ENCODE data around the gene CTSS.
A peak's percentile ranks its signal among the peaks of the same experiment; 100 is the strongest.
"Not testable (repeated sequence)": the region's sequence is repeated elsewhere in the genome, so short reads cannot be mapped to it uniquely, and the experiment has no call there.

The CTSS gene

DNA sequence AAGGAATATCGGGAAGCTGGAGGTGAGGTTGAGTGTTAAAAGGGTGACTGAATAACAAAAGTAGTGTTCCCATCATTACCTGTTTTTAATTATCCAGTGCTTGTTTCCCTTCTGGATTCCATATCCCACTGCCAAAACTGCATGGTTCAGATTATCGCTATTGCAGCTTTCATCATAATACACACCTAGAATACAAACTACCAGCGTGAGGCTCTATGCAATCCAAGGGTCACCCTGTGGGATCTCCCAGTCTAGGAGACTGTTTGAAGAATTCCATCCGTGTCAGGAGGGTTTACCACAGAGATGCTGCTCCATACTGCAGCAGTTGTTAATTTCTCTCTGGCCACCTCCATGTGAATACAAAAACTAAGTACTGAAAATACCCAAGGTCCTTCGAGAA, 33.5 kb upstream of the CTSS start:
- no peaks in the 10 kb centered on the region for H3K27me3 ChIP-seq (ENCODE audit: control insufficient read depth in 1 of 2, insufficient read depth in 2 of 2, low read length in 2 of 2)
- no peaks in the 10 kb centered on the region for H3K4me1 ChIP-seq (ENCODE audit: control insufficient read depth in 1 of 2, insufficient read depth in 2 of 2, low read length in 2 of 2)
- H3K27ac ChIP-seq (ENCODE audit: low read depth, low read length), result no peak overlapping the region
- H3K9ac ChIP-seq (ENCODE audit: low read depth in 1 of 2, low read length in 2 of 2), result no peak overlapping the region
- H3K9me3 ChIP-seq (ENCODE audit: control insufficient read depth in 1 of 2, low read length in 2 of 2), result no peaks in the 10 kb centered on the region
- H3K36me3 ChIP-seq (ENCODE audit: control insufficient read depth in 1 of 2, insufficient read depth in 2 of 2, low read length in 2 of 2), result peaks cover 0 to 23% of the 10 kb centered on the region in 2 donors
- H3K4me3 ChIP-seq (ENCODE audit: low read depth in 1 of 2, low read length in 2 of 2), result no peak overlapping the region

DNA sequence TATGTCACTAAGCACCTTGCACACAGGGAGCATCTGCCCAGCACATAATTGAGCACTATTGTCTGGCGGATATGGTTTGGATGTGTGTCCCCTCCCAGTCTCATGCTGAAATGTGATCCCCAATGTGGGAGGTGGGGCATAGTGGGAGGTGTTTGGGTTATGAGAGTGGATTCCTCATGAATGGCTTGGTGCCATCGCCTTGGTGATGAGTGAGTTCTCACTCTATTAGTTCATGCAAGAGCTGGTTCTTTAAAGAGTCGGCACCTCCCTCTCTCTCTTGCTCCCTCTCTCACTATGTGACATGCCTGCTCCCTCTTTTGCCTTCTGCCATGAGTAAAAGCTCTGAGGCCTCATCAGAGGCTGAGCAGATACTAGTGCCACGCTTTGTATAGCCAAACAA, 32.9 kb upstream of the CTSS start:
- no peaks in the 10 kb centered on the region for H3K9me3 ChIP-seq (ENCODE audit: control insufficient read depth in 1 of 2, low read length in 2 of 2)
- peaks cover 0 to 23% of the 10 kb centered on the region in 2 donors for H3K36me3 ChIP-seq (ENCODE audit: control insufficient read depth in 1 of 2, insufficient read depth in 2 of 2, low read length in 2 of 2)
- no peak overlapping the region for H3K27ac ChIP-seq (ENCODE audit: low read depth, low read length)
- H3K4me3 ChIP-seq (ENCODE audit: low read depth in 1 of 2, low read length in 2 of 2), result no peak overlapping the region
- H3K9ac ChIP-seq (ENCODE audit: low read depth in 1 of 2, low read length in 2 of 2), result no peak overlapping the region
- no peaks in the 10 kb centered on the region for H3K27me3 ChIP-seq (ENCODE audit: control insufficient read depth in 1 of 2, insufficient read depth in 2 of 2, low read length in 2 of 2)
- no peaks in the 10 kb centered on the region for H3K4me1 ChIP-seq (ENCODE audit: control insufficient read depth in 1 of 2, insufficient read depth in 2 of 2, low read length in 2 of 2)

DNA sequence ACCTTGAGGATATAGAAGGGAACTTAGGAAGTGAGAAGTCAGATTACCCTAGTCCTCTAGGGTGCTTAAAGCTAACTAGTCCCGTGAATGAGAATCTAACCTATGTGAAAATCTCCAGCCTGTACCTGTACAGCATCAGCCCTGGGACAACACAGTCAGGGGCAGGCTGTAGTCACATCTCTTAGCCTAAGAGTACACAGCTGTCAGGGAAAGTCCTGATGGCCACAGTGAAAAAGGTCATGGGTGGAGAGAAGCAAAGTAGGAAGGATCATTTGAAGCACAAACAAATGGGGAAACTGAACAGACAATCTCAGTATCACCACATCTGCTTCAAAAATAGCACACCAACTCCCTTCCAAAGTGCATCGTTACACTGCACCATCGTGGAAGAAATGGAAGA, 30.8 kb upstream of the CTSS start:
- H3K27ac ChIP-seq (ENCODE audit: low read depth, low read length), result no peak overlapping the region
- H3K9me3 ChIP-seq (ENCODE audit: control insufficient read depth in 1 of 2, low read length in 2 of 2), result no peaks in the 10 kb centered on the region
- no peaks in the 10 kb centered on the region for H3K27me3 ChIP-seq (ENCODE audit: control insufficient read depth in 1 of 2, insufficient read depth in 2 of 2, low read length in 2 of 2)
- H3K4me3 ChIP-seq (ENCODE audit: low read depth in 1 of 2, low read length in 2 of 2), result no peak overlapping the region
- H3K9ac ChIP-seq (ENCODE audit: low read depth in 1 of 2, low read length in 2 of 2), result no peak overlapping the region
- no peaks in the 10 kb centered on the region for H3K4me1 ChIP-seq (ENCODE audit: control insufficient read depth in 1 of 2, insufficient read depth in 2 of 2, low read length in 2 of 2)
- H3K36me3 ChIP-seq (ENCODE audit: control insufficient read depth in 1 of 2, insufficient read depth in 2 of 2, low read length in 2 of 2), result peaks cover 0 to 23% of the 10 kb centered on the region in 2 donors

DNA sequence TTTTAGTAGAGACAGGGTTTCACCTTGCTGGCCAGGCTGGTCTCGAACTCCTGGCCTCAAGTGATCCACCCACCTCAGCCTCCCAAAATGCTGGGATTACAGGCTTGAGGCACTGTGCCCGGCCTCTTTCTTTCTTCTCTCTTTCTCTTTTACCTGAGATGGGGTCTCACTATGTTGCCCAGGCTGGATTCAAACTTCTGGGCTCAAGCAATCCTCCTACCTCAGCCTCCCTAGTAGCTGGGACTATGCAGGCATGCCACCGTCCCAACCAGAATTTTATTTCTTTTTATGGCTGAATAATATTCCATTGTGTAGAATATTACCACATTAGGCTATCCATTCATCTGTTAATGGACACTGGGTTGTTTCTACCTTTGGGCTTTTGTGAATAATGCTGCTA, 28.2 kb upstream of the CTSS start:
- not testable (repeated sequence) for H3K27me3 ChIP-seq (ENCODE audit: control insufficient read depth in 1 of 2, insufficient read depth in 2 of 2, low read length in 2 of 2); H3K4me3 ChIP-seq (ENCODE audit: low read depth in 1 of 2, low read length in 2 of 2); H3K4me1 ChIP-seq (ENCODE audit: control insufficient read depth in 1 of 2, insufficient read depth in 2 of 2, low read length in 2 of 2); H3K9me3 ChIP-seq (ENCODE audit: control insufficient read depth in 1 of 2, low read length in 2 of 2); H3K9ac ChIP-seq (ENCODE audit: low read depth in 1 of 2, low read length in 2 of 2); H3K27ac ChIP-seq (ENCODE audit: low read depth, low read length)
- peaks cover 0 to 16% of the 10 kb centered on the region in 2 donors for H3K36me3 ChIP-seq (ENCODE audit: control insufficient read depth in 1 of 2, insufficient read depth in 2 of 2, low read length in 2 of 2)

DNA sequence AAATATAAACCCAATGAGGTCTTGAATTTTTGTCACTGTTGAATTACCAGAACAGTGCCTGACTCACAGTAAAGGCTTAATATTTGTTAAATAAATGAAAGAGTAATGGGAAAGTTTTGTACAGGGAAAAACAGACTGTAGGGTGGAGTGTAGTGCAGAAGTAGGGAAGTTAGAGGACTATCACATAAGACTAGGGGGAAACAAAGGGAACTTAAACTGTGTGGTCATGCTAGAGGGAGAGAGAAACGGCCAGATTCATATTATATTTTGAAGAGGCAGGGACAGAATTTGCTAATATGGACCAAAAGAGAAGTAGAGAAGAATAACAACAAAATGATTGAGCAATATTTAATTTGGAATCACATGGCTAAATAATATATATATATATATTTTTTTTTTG, 27.6 kb upstream of the CTSS start:
- Histone ChIP-seq H3K27me3 (ENCODE audit: control insufficient read depth in 1 of 2, insufficient read depth in 2 of 2, low read length in 2 of 2) (no peaks in the 10 kb centered on the region), H3K4me1 (ENCODE audit: control insufficient read depth in 1 of 2, insufficient read depth in 2 of 2, low read length in 2 of 2) (no peaks in the 10 kb centered on the region), H3K36me3 (ENCODE audit: control insufficient read depth in 1 of 2, insufficient read depth in 2 of 2, low read length in 2 of 2) (peaks cover 0 to 11% of the 10 kb centered on the region in 2 donors), H3K9ac (ENCODE audit: low read depth in 1 of 2, low read length in 2 of 2) (no peak overlapping the region), H3K9me3 (ENCODE audit: control insufficient read depth in 1 of 2, low read length in 2 of 2) (no peaks in the 10 kb centered on the region), H3K27ac (ENCODE audit: low read depth, low read length) (no peak overlapping the region), H3K4me3 (ENCODE audit: low read depth in 1 of 2, low read length in 2 of 2) (no peak overlapping the region)

DNA sequence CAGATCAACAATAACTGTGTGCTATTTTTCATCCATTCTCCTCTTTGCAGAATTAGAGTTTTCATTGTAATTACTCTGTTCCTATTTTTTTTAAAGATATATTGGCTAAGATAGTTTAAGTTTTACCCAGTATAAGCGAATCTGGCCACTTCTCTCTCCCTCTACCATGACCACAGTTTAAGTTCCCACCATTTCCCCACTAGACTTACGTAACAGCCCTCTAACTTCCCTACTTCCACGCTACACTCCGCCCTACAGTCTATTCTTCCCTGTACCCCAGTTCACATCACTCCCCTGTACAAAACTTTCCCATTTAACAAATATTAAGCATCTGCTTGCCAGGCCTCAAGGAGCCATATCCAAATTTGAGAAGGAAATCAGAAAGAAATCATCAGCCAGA, 26.0 kb upstream of the CTSS start:
- Histone ChIP-seq H3K4me3 (ENCODE audit: low read depth in 1 of 2, low read length in 2 of 2) (no peak overlapping the region), H3K9me3 (ENCODE audit: control insufficient read depth in 1 of 2, low read length in 2 of 2) (no peaks in the 10 kb centered on the region), H3K9ac (ENCODE audit: low read depth in 1 of 2, low read length in 2 of 2) (no peak overlapping the region), H3K4me1 (ENCODE audit: control insufficient read depth in 1 of 2, insufficient read depth in 2 of 2, low read length in 2 of 2) (no peaks in the 10 kb centered on the region), H3K27me3 (ENCODE audit: control insufficient read depth in 1 of 2, insufficient read depth in 2 of 2, low read length in 2 of 2) (no peaks in the 10 kb centered on the region), H3K27ac (ENCODE audit: low read depth, low read length) (no peak overlapping the region), H3K36me3 (ENCODE audit: control insufficient read depth in 1 of 2, insufficient read depth in 2 of 2, low read length in 2 of 2) (peaks cover 0 to 5% of the 10 kb centered on the region in 2 donors)

DNA sequence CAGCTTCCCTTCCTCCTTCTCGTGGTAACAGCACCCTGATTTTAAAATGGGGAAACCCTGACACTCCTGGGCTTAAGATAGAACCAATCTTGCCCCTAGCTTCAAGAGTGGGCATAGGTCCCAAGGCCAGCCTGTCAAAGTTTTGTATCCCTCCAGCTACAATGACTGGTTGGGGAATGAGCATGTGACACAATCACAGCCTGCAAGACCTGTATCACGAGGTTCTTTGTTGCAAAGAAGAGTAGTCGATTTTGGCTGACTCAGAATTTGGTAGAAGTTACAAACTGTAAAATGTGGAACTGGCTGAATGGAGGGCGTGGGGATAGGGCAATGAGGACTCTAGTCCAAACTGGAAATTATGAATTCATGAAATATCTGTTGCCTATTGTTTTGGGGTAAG, 23.8 kb upstream of the CTSS start:
- no peaks in the 10 kb centered on the region for H3K27me3 ChIP-seq (ENCODE audit: control insufficient read depth in 1 of 2, insufficient read depth in 2 of 2, low read length in 2 of 2)
- no peaks in the 10 kb centered on the region for H3K4me1 ChIP-seq (ENCODE audit: control insufficient read depth in 1 of 2, insufficient read depth in 2 of 2, low read length in 2 of 2)
- H3K9ac ChIP-seq (ENCODE audit: low read depth in 1 of 2, low read length in 2 of 2), result no peak overlapping the region
- H3K27ac ChIP-seq (ENCODE audit: low read depth, low read length), result no peak overlapping the region
- no peak overlapping the region for H3K4me3 ChIP-seq (ENCODE audit: low read depth in 1 of 2, low read length in 2 of 2)
- no peaks in the 10 kb centered on the region for H3K9me3 ChIP-seq (ENCODE audit: control insufficient read depth in 1 of 2, low read length in 2 of 2)
- no peaks in the 10 kb centered on the region for H3K36me3 ChIP-seq (ENCODE audit: control insufficient read depth in 1 of 2, insufficient read depth in 2 of 2, low read length in 2 of 2)

DNA sequence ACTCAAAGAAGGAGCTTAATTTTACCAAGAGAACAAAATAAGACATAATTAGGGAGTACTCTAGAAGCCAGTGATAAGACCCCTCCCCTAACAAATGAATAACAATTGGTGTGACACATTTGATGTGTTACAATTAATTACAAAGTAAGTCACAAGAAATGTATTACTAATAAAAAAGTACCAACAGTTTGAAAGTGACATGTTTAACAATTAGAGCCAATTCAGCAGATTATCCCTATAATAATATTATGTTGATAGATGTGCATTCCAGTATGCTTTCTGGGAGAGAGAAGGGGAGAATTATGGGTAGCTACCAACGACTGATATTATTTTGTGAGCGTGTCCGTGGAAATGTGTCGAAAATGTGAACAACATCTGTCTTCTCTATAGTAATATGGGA, 23.4 kb upstream of the CTSS start:
- Histone ChIP-seq H3K27ac (ENCODE audit: low read depth, low read length) (no peak overlapping the region), H3K9me3 (ENCODE audit: control insufficient read depth in 1 of 2, low read length in 2 of 2) (no peaks in the 10 kb centered on the region)

DNA sequence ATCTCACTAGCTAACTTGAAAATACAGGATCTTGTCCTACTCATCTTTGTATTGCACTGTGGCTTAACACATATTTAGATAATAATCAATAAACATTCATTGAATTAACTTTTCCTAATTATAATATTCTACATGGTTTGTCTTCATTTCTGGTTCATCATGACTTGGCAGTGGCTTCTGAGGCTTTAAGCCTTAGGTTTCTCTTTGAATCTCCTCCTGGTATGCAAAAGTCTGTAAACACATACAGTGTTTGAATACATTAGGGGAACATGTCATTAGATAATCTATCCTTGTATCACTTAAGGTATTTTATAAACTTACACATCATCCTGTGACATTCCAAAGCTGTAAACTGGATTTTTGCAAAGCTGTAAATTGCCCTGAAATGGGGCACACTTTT, 21.9 kb upstream of the CTSS start:
- Histone ChIP-seq H3K36me3 (ENCODE audit: control insufficient read depth in 1 of 2, insufficient read depth in 2 of 2, low read length in 2 of 2) (no peaks in the 10 kb centered on the region), H3K4me3 (ENCODE audit: low read depth in 1 of 2, low read length in 2 of 2) (peak overlapping the region; percentile 3 to 30), H3K27me3 (ENCODE audit: control insufficient read depth in 1 of 2, insufficient read depth in 2 of 2, low read length in 2 of 2) (no peaks in the 10 kb centered on the region), H3K9me3 (ENCODE audit: control insufficient read depth in 1 of 2, low read length in 2 of 2) (no peaks in the 10 kb centered on the region), H3K27ac (ENCODE audit: low read depth, low read length) (no peak overlapping the region), H3K4me1 (ENCODE audit: control insufficient read depth in 1 of 2, insufficient read depth in 2 of 2, low read length in 2 of 2) (no peaks in the 10 kb centered on the region), H3K9ac (ENCODE audit: low read depth in 1 of 2, low read length in 2 of 2) (no peak overlapping the region)

More for the DNA sequence above, 23.4 kb upstream of the CTSS start:
- Histone ChIP-seq H3K27me3 (ENCODE audit: control insufficient read depth in 1 of 2, insufficient read depth in 2 of 2, low read length in 2 of 2) (no peaks in the 10 kb centered on the region), H3K36me3 (ENCODE audit: control insufficient read depth in 1 of 2, insufficient read depth in 2 of 2, low read length in 2 of 2) (no peaks in the 10 kb centered on the region), H3K4me3 (ENCODE audit: low read depth in 1 of 2, low read length in 2 of 2) (no peak overlapping the region), H3K4me1 (ENCODE audit: control insufficient read depth in 1 of 2, insufficient read depth in 2 of 2, low read length in 2 of 2) (no peaks in the 10 kb centered on the region), H3K9ac (ENCODE audit: low read depth in 1 of 2, low read length in 2 of 2) (no peak overlapping the region)

DNA sequence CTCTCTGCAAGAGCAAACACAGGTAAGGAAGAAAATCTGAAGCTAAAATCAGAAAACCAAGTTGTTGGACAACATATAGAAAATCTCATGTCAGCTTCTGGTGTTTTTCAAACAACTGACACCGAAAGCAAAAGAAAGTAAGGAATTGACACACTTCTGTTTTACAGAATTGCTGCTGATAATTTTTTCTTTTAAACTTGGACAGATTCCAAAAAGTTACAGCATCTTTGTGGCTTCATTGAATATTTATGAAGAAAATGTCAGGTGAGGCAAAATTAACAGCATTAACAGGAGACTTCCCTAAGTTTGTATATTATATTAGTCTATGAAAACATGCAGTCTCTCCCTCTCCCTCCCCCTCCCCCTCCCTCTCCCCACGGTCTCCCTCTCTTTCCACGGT, 14.9 kb upstream of the CTSS start:
- H3K36me3 ChIP-seq (ENCODE audit: control insufficient read depth in 1 of 2, insufficient read depth in 2 of 2, low read length in 2 of 2), result no peaks in the 10 kb centered on the region
- H3K27me3 ChIP-seq (ENCODE audit: control insufficient read depth in 1 of 2, insufficient read depth in 2 of 2, low read length in 2 of 2), result no peaks in the 10 kb centered on the region
- H3K4me1 ChIP-seq (ENCODE audit: control insufficient read depth in 1 of 2, insufficient read depth in 2 of 2, low read length in 2 of 2), result no peaks in the 10 kb centered on the region
- H3K9ac ChIP-seq (ENCODE audit: low read depth in 1 of 2, low read length in 2 of 2), result no peak overlapping the region
- no peaks in the 10 kb centered on the region for H3K9me3 ChIP-seq (ENCODE audit: control insufficient read depth in 1 of 2, low read length in 2 of 2)
- H3K27ac ChIP-seq (ENCODE audit: low read depth, low read length), result no peak overlapping the region
- H3K4me3 ChIP-seq (ENCODE audit: low read depth in 1 of 2, low read length in 2 of 2), result no peak overlapping the region

DNA sequence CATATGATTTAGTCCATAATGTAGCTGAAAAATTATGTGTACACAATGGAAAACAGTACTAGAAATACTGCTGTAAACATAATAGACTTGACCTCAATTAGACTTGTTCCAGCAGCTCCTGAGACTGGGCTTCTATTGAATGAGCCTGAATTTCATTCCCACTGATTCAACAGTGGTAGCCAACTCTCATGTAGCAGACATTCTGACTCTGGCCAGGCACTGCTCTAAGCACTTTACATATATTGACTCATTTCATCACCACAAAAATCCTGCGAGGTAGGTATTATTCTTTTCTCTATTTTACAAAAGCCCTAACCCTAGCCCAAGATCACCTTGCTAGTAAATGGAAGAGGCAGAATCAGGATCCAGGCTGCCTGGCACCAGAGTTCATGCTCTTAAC, 12.8 kb upstream of the CTSS start:
- no peak overlapping the region for H3K27ac ChIP-seq (ENCODE audit: low read depth, low read length)
- H3K36me3 ChIP-seq (ENCODE audit: control insufficient read depth in 1 of 2, insufficient read depth in 2 of 2, low read length in 2 of 2), result no peaks in the 10 kb centered on the region
- no peaks in the 10 kb centered on the region for H3K9me3 ChIP-seq (ENCODE audit: control insufficient read depth in 1 of 2, low read length in 2 of 2)
- no peak overlapping the region for H3K4me3 ChIP-seq (ENCODE audit: low read depth in 1 of 2, low read length in 2 of 2)
- H3K4me1 ChIP-seq (ENCODE audit: control insufficient read depth in 1 of 2, insufficient read depth in 2 of 2, low read length in 2 of 2), result no peaks in the 10 kb centered on the region
- H3K27me3 ChIP-seq (ENCODE audit: control insufficient read depth in 1 of 2, insufficient read depth in 2 of 2, low read length in 2 of 2), result no peaks in the 10 kb centered on the region
- H3K9ac ChIP-seq (ENCODE audit: low read depth in 1 of 2, low read length in 2 of 2), result no peak overlapping the region
